Smooth muscle cell (in vitro differentiated cells): ENCODE measurements around the gene EXOC6B. TPM values are rescaled to one million over a fixed set of nuclear protein-coding genes. Genes with fewer than 3 reads are reported as not detected.

ENCODE experiments used
- DNase-seq: peaks from one replicate; lab custom pipeline; 2025; ENCODE audit not compliant: unreplicated experiment; lab: John Stamatoyannopoulos, UW
- H2AFZ ChIP-seq: fragments of 200-600 bp; sonication (generic); 2 replicates; pipeline ENCODE4 v1.6.0; 2016; ENCODE audit warnings: antibody characterized with exemption, low read depth, mild to moderate bottlenecking
- H3F3A ChIP-seq: fragments of 200-600 bp; sonication (generic); 2 replicates; pipeline ENCODE4 v1.6.0; 2017; ENCODE audit warnings: antibody characterized with exemption, low read depth
- H3K27ac ChIP-seq: fragments of 200-600 bp; sonication (generic); 2 replicates; pipeline ENCODE4 v1.5.1; 2016; ENCODE audit warnings: low read depth, mild to moderate bottlenecking
- H3K27me3 ChIP-seq: fragments of 200-600 bp; sonication (generic); 2 replicates; pipeline ENCODE4 v1.6.1; 2016; ENCODE audit warnings: low read depth, mild to moderate bottlenecking
- H3K36me3 ChIP-seq: fragments of 200-600 bp; sonication (generic); 2 replicates; pipeline ENCODE4 v1.5.1; 2016; ENCODE audit warnings: low read depth
- H3K4me1 ChIP-seq: fragments of 200-600 bp; sonication (generic); 2 replicates; pipeline ENCODE4 v1.5.1; 2016; ENCODE audit warnings: low read depth
- H3K4me2 ChIP-seq: fragments of 200-600 bp; sonication (generic); 2 replicates; pipeline ENCODE4 v1.6.0; 2016; ENCODE audit warnings: mild to moderate bottlenecking
- H3K4me3 ChIP-seq: fragments of 200-600 bp; sonication (generic); 2 replicates; pipeline ENCODE4 v1.5.1; 2016; ENCODE audit warnings: mild to moderate bottlenecking
- H3K79me2 ChIP-seq: fragments of 200-600 bp; sonication (generic); 2 replicates; pipeline ENCODE4 v1.6.0; 2016; ENCODE audit warnings: low read depth, mild to moderate bottlenecking
- H3K9ac ChIP-seq: fragments of 200-600 bp; sonication (generic); 2 replicates; pipeline ENCODE4 v1.6.0; 2016; ENCODE audit warnings: low read depth
- H3K9me3 ChIP-seq: fragments of 200-600 bp; sonication (generic); replicated peaks from 2 replicates; pipeline ENCODE4 v1.5.1; 2016; ENCODE audit warnings: low read depth
- H4K20me1 ChIP-seq: fragments of 200-600 bp; sonication (generic); 2 replicates; pipeline ENCODE4 v1.6.0; 2016; ENCODE audit warnings: low read depth
- WGBS: methylation state at CpG from one replicate; pipeline ENCODE4 v1.1.7; 2016; ENCODE audit warnings: low lambda C conversion rate; 5-methylcytosine and 5-hydroxymethylcytosine counted together
- polyA plus RNA-seq: library from polyadenylated mRNA; unstranded; fragments of >200 nt; fragmentation: Nextera tagmentation; extraction: Ambion mirVana; gene quantifications from 2 replicates; pipeline ENCODE4 v1.2.1, GENCODE V29; 2016
- total RNA-seq: library from RNA; depleted of rRNA; stranded (reverse); fragments of >200 nt; gene quantifications from 2 replicates; pipeline ENCODE4 v1.2.3, GENCODE V29; 2014
- TF ChIP-seq, protein P1 (sequence below): fragments of 200-600 bp; sonication (generic); IDR thresholded peaks from 2 replicates; pipeline ENCODE4 v1.5.1; 2017; ENCODE audit warnings: borderline replicate concordance, mild to moderate bottlenecking, antibody characterized with exemption; ENCODE audit not compliant: insufficient read depth, poor library complexity, severe bottlenecking

Gene EXOC6B
- total and polyA plus RNA-seq, 2 experiments from 2014 or later = 6.9 to 19.7 TPM

DNA sequence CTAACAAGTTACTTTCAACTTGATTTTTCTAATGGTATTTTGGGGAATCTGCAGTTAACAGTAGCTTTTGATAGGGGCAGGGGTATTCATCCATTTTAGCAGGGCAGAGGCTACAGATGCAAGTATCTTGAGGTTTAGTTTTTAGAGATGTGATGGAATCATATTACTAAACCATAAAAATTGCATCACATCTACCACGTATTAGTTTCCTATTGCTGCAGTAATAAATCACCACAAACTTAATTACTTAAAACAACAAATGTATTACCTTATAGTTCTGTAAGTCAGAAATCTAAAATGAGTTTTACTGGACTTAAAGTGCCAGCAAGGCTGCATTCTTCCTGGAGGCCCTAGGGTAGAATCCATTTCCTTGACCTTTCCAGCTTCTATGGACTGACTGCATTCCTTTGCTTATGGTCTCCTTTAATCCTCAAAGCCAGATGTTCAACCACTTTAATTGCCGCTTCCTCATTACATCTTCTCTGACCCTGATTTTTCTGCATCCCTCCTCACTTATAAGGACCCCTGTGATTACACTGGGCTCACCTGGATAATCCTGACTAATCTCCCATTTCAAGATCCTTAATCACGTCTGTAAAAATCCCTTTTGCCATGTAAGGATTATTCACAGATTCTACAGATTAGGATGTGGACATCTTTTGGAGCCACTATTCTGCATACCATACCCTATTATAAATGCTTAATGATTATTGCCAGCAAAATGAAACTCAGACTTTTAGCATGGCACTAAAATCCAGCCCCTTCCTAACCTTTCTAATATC, 21.9 kb upstream of the EXOC6B start:
- H2AFZ ChIP-seq = no peak overlapping the region
- H3K4me2 ChIP-seq = no peak overlapping the region
- H4K20me1 ChIP-seq = no peaks in the 10 kb centered on the region
- H3K4me1 ChIP-seq = peaks cover 5% of the 10 kb centered on the region
- H3K4me3 ChIP-seq = no peak overlapping the region
- DNase-seq = no peak
- no peaks in the 10 kb centered on the region for H3K27me3 ChIP-seq
- no peak overlapping the region for H3K9ac ChIP-seq
- no peak overlapping the region for H3K27ac ChIP-seq
- TF ChIP-seq, protein P1, sequence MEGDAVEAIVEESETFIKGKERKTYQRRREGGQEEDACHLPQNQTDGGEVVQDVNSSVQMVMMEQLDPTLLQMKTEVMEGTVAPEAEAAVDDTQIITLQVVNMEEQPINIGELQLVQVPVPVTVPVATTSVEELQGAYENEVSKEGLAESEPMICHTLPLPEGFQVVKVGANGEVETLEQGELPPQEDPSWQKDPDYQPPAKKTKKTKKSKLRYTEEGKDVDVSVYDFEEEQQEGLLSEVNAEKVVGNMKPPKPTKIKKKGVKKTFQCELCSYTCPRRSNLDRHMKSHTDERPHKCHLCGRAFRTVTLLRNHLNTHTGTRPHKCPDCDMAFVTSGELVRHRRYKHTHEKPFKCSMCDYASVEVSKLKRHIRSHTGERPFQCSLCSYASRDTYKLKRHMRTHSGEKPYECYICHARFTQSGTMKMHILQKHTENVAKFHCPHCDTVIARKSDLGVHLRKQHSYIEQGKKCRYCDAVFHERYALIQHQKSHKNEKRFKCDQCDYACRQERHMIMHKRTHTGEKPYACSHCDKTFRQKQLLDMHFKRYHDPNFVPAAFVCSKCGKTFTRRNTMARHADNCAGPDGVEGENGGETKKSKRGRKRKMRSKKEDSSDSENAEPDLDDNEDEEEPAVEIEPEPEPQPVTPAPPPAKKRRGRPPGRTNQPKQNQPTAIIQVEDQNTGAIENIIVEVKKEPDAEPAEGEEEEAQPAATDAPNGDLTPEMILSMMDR = no peak
- no peaks in the 10 kb centered on the region for H3K79me2 ChIP-seq
- no peaks in the 10 kb centered on the region for H3K9me3 ChIP-seq
- WGBS = 52% methylated on average over 3 of the region's 3 CpGs
- no peaks in the 10 kb centered on the region for H3F3A ChIP-seq
- no peaks in the 10 kb centered on the region for H3K36me3 ChIP-seq

DNA sequence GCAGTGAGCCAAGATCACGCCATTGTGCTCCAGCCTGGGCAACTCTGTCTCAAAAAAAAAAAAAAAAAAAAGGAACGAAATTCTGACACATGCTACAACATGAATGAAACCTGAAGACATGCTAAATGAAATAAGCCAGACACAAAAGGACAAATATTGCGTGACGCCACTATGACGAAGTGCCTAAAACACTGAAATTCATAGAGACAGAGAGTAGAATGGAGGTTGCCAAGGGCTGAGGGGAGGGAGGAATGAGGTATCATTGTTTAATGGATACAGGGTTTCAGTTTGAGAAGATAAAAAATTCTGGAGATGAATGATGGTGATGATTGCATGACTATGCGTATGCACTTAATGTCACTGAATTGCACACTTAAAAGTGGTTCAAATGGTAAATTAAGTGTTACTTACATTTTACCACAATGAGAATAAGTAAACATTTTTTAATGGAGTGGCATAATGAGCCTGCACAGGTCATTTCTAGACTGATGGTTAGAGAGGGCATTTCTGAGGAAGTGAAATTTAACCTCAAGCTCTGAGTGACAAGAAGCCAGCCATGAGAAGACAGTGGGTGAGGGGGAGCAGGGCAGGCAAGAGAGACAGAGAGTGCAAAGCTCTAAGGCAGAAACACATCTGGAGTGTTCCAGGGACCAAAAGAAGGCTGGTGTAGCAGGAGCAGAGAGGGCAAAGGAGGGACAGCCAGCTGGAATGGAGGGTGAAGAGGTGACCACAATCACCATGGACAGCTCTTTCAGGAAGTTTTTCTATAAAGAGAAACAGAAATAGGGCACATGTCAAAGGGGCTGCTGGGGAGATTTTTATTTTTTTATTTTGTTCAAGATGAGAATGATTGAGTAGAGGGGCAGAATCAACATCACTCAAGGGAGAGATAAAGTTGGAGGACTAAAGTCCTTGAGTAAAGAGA, 20.6 kb upstream of the EXOC6B start:
- H3K79me2 ChIP-seq = no peaks in the 10 kb centered on the region
- no peak overlapping the region for H2AFZ ChIP-seq
- TF ChIP-seq, protein P1 = no peak
- no peaks in the 10 kb centered on the region for H3K9me3 ChIP-seq
- DNase-seq = no peak
- peaks cover 5% of the 10 kb centered on the region for H3K4me1 ChIP-seq
- WGBS = 88% methylated on average over 6 of the region's 6 CpGs
- no peaks in the 10 kb centered on the region for H3F3A ChIP-seq
- H3K9ac ChIP-seq = no peak overlapping the region
- no peaks in the 10 kb centered on the region for H4K20me1 ChIP-seq
- no peak overlapping the region for H3K4me3 ChIP-seq
- H3K27me3 ChIP-seq = no peaks in the 10 kb centered on the region
- H3K4me2 ChIP-seq = no peak overlapping the region
- no peaks in the 10 kb centered on the region for H3K36me3 ChIP-seq
- H3K27ac ChIP-seq = no peak overlapping the region

DNA sequence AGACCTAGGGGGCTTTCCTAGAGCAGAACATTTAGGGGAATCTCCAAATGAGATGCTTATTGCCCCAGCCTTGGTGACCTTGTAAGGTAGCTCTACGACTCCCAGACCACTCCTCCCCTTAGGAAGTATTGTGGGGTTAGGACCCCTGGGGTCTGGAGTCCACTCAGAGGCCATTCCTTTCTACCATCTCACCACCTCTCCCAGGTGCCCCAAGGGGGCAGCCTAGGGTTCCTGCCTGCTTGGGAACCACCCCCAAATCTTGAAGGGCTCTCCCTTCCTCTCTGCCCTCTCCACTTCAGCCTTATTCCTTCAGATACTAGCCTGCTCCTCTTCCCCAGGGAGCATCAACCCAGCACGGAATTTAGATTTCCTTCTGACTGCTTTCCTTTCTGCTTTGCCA, 17.5 kb upstream of the EXOC6B start:
- Histone ChIP-seq H3K79me2 (no peaks in the 10 kb centered on the region), H3K4me3 (no peak overlapping the region), H3F3A (no peaks in the 10 kb centered on the region), H3K9ac (no peak overlapping the region), H2AFZ (no peak overlapping the region), H3K36me3 (no peaks in the 10 kb centered on the region), H3K4me2 (no peak overlapping the region), H3K9me3 (no peaks in the 10 kb centered on the region), H4K20me1 (no peaks in the 10 kb centered on the region), H3K4me1 (peaks cover 5% of the 10 kb centered on the region), H3K27me3 (no peaks in the 10 kb centered on the region), H3K27ac (no peak overlapping the region)
- TF ChIP-seq, protein P1 = no peak
- WGBS = 69% methylated on average over 2 of the region's 2 CpGs
- DNase-seq = no peak
